HTERT RPE-1 (cell line): ENCODE data around the gene MICAL3.

ENCODE experiments used
- in situ Hi-C: fragments of 300-500 bp; cut with MboI; formaldehyde crosslinking; loops from 4 replicates; pipeline ENCODE4 v1.14.3; 2020; ENCODE audit warnings: low sequenced_read_pairs

The MICAL3 gene

GRCh38 chr22:17783773-17784480 is 240.4 kb downstream of the MICAL3 start:
- in situ Hi-C loops: no loop called here

GRCh38 chr22:17783312-17783711 is 241.0 kb downstream of the MICAL3 start:
- in situ Hi-C loops: no loop called here

- in situ Hi-C loops: no loop called here
These were observed 241.7 kb downstream of the MICAL3 start for GRCh38 chr22:17782621-17783020.

GRCh38 chr22:17782158-17782557 is 242.2 kb downstream of the MICAL3 start:
- in situ Hi-C loops: no loop called here

- in situ Hi-C loops: no loop called here
These were observed 242.9 kb downstream of the MICAL3 start for GRCh38 chr22:17781319-17782031.

- in situ Hi-C loops: no loop called here
These were observed 243.5 kb downstream of the MICAL3 start for GRCh38 chr22:17780741-17781318.

- in situ Hi-C loops: no loop called here
These were observed 244.1 kb downstream of the MICAL3 start for GRCh38 chr22:17780116-17780740.

GRCh38 chr22:17779286-17780115 is 244.9 kb downstream of the MICAL3 start:
- in situ Hi-C loops: no loop called here

GRCh38 chr22:17778412-17778976 is 245.9 kb downstream of the MICAL3 start:
- in situ Hi-C loops: no loop called here

- in situ Hi-C loops: no loop called here
These were observed 246.7 kb downstream of the MICAL3 start for GRCh38 chr22:17777717-17778044.

- in situ Hi-C loops: no loop called here
These were observed 247.2 kb downstream of the MICAL3 start for GRCh38 chr22:17777005-17777716.

GRCh38 chr22:17775781-17776465 is 248.4 kb downstream of the MICAL3 start:
- in situ Hi-C loops: no loop called here

- in situ Hi-C loops: no loop called here
These were observed 249.3 kb downstream of the MICAL3 start for GRCh38 chr22:17774926-17775685.

- in situ Hi-C loops: no loop called here
These were observed 250.0 kb downstream of the MICAL3 start, which contains the start of gene BID for GRCh38 chr22:17774206-17774925. Gene BID, minus strand, starts transcription at chr22:17774469. Its CDS starts 24,353 bp downstream, at chr22:17750116.

- in situ Hi-C loops: no loop called here
These were observed 250.7 kb downstream of the MICAL3 start for GRCh38 chr22:17773606-17774205.

- in situ Hi-C loops: no loop called here
These were observed 251.3 kb downstream of the MICAL3 start for GRCh38 chr22:17772958-17773605.
